ENCODE results near the gene UBTF.

DNA sequence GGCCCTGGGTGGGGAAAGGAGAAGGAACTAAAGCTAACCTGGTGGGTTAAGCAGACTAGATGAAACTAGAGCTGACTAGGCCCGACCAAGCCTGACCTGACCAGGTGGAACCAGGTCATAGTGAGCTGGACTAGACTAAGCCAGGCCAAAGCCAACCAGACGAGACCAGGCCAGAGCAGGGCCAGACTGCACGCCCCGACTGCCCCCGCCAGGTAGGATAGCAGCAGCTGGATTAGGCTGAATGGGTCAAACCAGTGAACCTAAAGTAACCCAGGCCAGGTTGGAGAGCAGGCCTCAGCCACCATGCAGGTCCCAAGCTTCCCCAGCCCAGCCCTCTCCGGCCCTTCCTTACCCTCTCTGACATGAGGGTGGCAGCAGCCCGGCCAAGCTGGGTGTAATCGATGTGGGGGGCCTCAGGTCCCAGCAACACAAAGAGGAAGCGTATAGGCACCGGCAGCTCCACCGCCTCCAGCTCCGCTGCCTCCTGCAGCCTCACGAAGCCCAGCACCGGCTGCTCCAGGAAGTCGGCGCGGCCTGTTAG is 39.4 kb upstream of the UBTF start:
- TF ChIP-seq, protein P1, sequence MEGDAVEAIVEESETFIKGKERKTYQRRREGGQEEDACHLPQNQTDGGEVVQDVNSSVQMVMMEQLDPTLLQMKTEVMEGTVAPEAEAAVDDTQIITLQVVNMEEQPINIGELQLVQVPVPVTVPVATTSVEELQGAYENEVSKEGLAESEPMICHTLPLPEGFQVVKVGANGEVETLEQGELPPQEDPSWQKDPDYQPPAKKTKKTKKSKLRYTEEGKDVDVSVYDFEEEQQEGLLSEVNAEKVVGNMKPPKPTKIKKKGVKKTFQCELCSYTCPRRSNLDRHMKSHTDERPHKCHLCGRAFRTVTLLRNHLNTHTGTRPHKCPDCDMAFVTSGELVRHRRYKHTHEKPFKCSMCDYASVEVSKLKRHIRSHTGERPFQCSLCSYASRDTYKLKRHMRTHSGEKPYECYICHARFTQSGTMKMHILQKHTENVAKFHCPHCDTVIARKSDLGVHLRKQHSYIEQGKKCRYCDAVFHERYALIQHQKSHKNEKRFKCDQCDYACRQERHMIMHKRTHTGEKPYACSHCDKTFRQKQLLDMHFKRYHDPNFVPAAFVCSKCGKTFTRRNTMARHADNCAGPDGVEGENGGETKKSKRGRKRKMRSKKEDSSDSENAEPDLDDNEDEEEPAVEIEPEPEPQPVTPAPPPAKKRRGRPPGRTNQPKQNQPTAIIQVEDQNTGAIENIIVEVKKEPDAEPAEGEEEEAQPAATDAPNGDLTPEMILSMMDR (IDR thresholded peaks at IDR 0.05; ENCODE audit: low read depth, low read length, poor library complexity, severe bottlenecking), result no peak
- no peak for TF ChIP-seq EZH2phosphoT487 (IDR thresholded peaks at IDR 0.05; ENCODE audit: borderline replicate concordance, low read length)
